Neural crest cell (in vitro differentiated cells): ENCODE results near the gene MIEN1. TPM values are rescaled to one million over a fixed set of nuclear protein-coding genes. Genes with fewer than 3 reads are reported as not detected.
"Not testable (repeated sequence)": the region's sequence is repeated elsewhere in the genome, so short reads cannot be mapped to it uniquely, and the experiment has no call there.

Experiments used
- DNase-seq: peaks from one replicate; pipeline ENCODE4 v3.0.0; 2021; ENCODE audit warnings: low read depth, mixed read lengths, low spot score
- H3K27ac Mint-ChIP-seq: one replicate; pipeline ENCODE4 v1.8.0; 2021; ENCODE audit warnings: mild to moderate bottlenecking, mixed read lengths; ENCODE audit not compliant: unreplicated experiment
- H3K27me3 Mint-ChIP-seq: 2 replicates; pipeline ENCODE4 v1.8.0; 2021; ENCODE audit warnings: low read depth, mild to moderate bottlenecking, mixed read lengths
- H3K36me3 Mint-ChIP-seq: 2 replicates; pipeline ENCODE4 v1.8.0; 2021; ENCODE audit warnings: low read depth, mild to moderate bottlenecking, mixed read lengths
- H3K4me1 Mint-ChIP-seq: 2 replicates; pipeline ENCODE4 v1.8.0; 2021; ENCODE audit warnings: mixed read lengths
- H3K4me3 Mint-ChIP-seq: one replicate; pipeline ENCODE4 v1.8.0; 2021; ENCODE audit warnings: mild to moderate bottlenecking, mixed read lengths
- H3K9me3 Mint-ChIP-seq: 2 replicates; pipeline ENCODE4 v1.8.0; 2021; ENCODE audit warnings: mixed read lengths
- CTCF ChIP-seq: fragments of 200-600 bp; sonication (generic); conservative IDR thresholded peaks from 2 replicates; pipeline ENCODE4 v1.5.0; 2021; ENCODE audit warnings: antibody characterized with exemption, mild to moderate bottlenecking
- total RNA-seq: library from RNA; stranded (reverse); gene quantifications from 2 replicates; pipeline ENCODE4 v1.2.1, GENCODE V29; 2021

The MIEN1 gene
- total RNA-seq, 1 donor from 2014 or later = 35.6 TPM

GRCh38 chr17:39727556-39727955 is 2.8 kb downstream of the MIEN1 start:
- H3K4me3 Mint-ChIP-seq = no peak overlapping the region
- no peak for TF ChIP-seq CTCF

GRCh38 chr17:39726617-39727016 is 3.7 kb downstream of the MIEN1 start:
- Mint-ChIP-seq H3K27ac (no peak overlapping the region), H3K4me3 (no peak overlapping the region), H3K27me3 (no peaks in the 10 kb centered on the region), H3K4me1 (peaks cover 7% of the 10 kb centered on the region), H3K9me3 (no peaks in the 10 kb centered on the region), H3K36me3 (no peaks in the 10 kb centered on the region)
- no peak for DNase-seq
- TF ChIP-seq CTCF = no peak

More at GRCh38 chr17:39727556-39727955, 2.8 kb downstream of the MIEN1 start:
- H3K27ac Mint-ChIP-seq = no peak overlapping the region
- no peaks in the 10 kb centered on the region for H3K36me3 Mint-ChIP-seq
- no peak for DNase-seq
- peaks cover 2% of the 10 kb centered on the region for H3K27me3 Mint-ChIP-seq
- no peaks in the 10 kb centered on the region for H3K9me3 Mint-ChIP-seq
- H3K4me1 Mint-ChIP-seq = peaks cover 7% of the 10 kb centered on the region

- H3K27me3 Mint-ChIP-seq, H3K4me1 Mint-ChIP-seq, DNase-seq, H3K27ac Mint-ChIP-seq, H3K36me3 Mint-ChIP-seq, H3K9me3 Mint-ChIP-seq: not testable (repeated sequence)
- peak overlapping the region; percentile 51 for H3K4me3 Mint-ChIP-seq
Observed at GRCh38 chr17:39725923-39726322, 4.4 kb downstream of the MIEN1 start.

GRCh38 chr17:39724731-39725130 is 5.6 kb downstream of the MIEN1 start:
- no peak for TF ChIP-seq CTCF
- H3K4me1 Mint-ChIP-seq = peaks cover 4% of the 10 kb centered on the region
- H3K36me3 Mint-ChIP-seq = peaks cover 3% of the 10 kb centered on the region
- no peaks in the 10 kb centered on the region for H3K27me3 Mint-ChIP-seq
- H3K27ac Mint-ChIP-seq = no peak overlapping the region
- no peak for DNase-seq
- no peaks in the 10 kb centered on the region for H3K9me3 Mint-ChIP-seq
- no peak overlapping the region for H3K4me3 Mint-ChIP-seq

GRCh38 chr17:39722965-39723848 is 7.1 kb downstream of the MIEN1 start:
- peaks cover 3% of the 10 kb centered on the region for H3K36me3 Mint-ChIP-seq
- no peak for TF ChIP-seq CTCF
- no peaks in the 10 kb centered on the region for H3K9me3 Mint-ChIP-seq
- H3K27ac Mint-ChIP-seq = no peak overlapping the region
- H3K4me3 Mint-ChIP-seq = no peak overlapping the region
- DNase-seq = no peak
- H3K27me3 Mint-ChIP-seq = no peaks in the 10 kb centered on the region
- no peaks in the 10 kb centered on the region for H3K4me1 Mint-ChIP-seq

- Mint-ChIP-seq H3K36me3 (peaks cover 3% of the 10 kb centered on the region), H3K27me3 (no peaks in the 10 kb centered on the region)
- no peak for DNase-seq
Observed at GRCh38 chr17:39722104-39722503, 8.2 kb downstream of the MIEN1 start.

More at GRCh38 chr17:39722104-39722503, 8.2 kb downstream of the MIEN1 start:
- TF ChIP-seq CTCF = no peak
- no peak overlapping the region for H3K27ac Mint-ChIP-seq
- no peak overlapping the region for H3K4me3 Mint-ChIP-seq
- H3K4me1 Mint-ChIP-seq = no peaks in the 10 kb centered on the region
- no peaks in the 10 kb centered on the region for H3K9me3 Mint-ChIP-seq
